ENCODE results near the gene CNGA3.
"Not testable (repeated sequence)": the region's sequence is repeated elsewhere in the genome, so short reads cannot be mapped to it uniquely, and the experiment has no call there.

CNGA3 gene

GRCh38 chr2:98404556-98405250 is 58.4 kb downstream of the CNGA3 start:
- DNase-seq (ENCODE audit: low spot score) = no peak

- DNase-seq (ENCODE audit: low spot score) = no peak
Measured at GRCh38 chr2:98405301-98405700, 59.0 kb downstream of the CNGA3 start.

GRCh38 chr2:98408155-98408554 is 61.9 kb downstream of the CNGA3 start:
- DNase-seq (ENCODE audit: low spot score) = no peak

GRCh38 chr2:98412751-98413458 is 66.6 kb downstream of the CNGA3 start:
- DNase-seq (ENCODE audit: low spot score) = peak; percentile 52

GRCh38 chr2:98414246-98414645 is 68.0 kb downstream of the CNGA3 start:
- DNase-seq (ENCODE audit: low spot score) = not testable (repeated sequence)

- DNase-seq (ENCODE audit: low spot score) = not testable (repeated sequence)
Measured at GRCh38 chr2:98415719-98416248, 69.5 kb downstream of the CNGA3 start.

- no peak for DNase-seq (ENCODE audit: low spot score)
Measured at GRCh38 chr2:98416383-98417159, 70.3 kb downstream of the CNGA3 start.

- no peak for DNase-seq (ENCODE audit: low spot score)
Measured at GRCh38 chr2:98419544-98419943, 73.3 kb downstream of the CNGA3 start.

- no peak for DNase-seq (ENCODE audit: low spot score)
Measured at GRCh38 chr2:98419977-98420725, 73.9 kb downstream of the CNGA3 start.

GRCh38 chr2:98422449-98422848 is 76.2 kb downstream of the CNGA3 start:
- no peak for DNase-seq (ENCODE audit: low spot score)

GRCh38 chr2:98426771-98427170 is 80.5 kb downstream of the CNGA3 start:
- DNase-seq (ENCODE audit: low spot score) = no peak

GRCh38 chr2:98432145-98432544 is 85.9 kb downstream of the CNGA3 start:
- no peak for DNase-seq (ENCODE audit: low spot score)

GRCh38 chr2:98433363-98433964 is 87.2 kb downstream of the CNGA3 start:
- DNase-seq (ENCODE audit: low spot score) = no peak

GRCh38 chr2:98434492-98434891 is 88.2 kb downstream of the CNGA3 start:
- DNase-seq (ENCODE audit: low spot score) = no peak

GRCh38 chr2:98435670-98436069 is 89.4 kb downstream of the CNGA3 start:
- not testable (repeated sequence) for DNase-seq (ENCODE audit: low spot score)

GRCh38 chr2:98436734-98437133 is 90.5 kb downstream of the CNGA3 start:
- DNase-seq (ENCODE audit: low spot score) = no peak

GRCh38 chr2:98438190-98439133 is 92.2 kb downstream of the CNGA3 start:
- no peak for DNase-seq (ENCODE audit: low spot score)

- DNase-seq (ENCODE audit: low spot score) = no peak
Measured at GRCh38 chr2:98441706-98442450, 95.6 kb downstream of the CNGA3 start.

- no peak for DNase-seq (ENCODE audit: low spot score)
Measured at GRCh38 chr2:98442488-98442887, 96.2 kb downstream of the CNGA3 start.
